HG03439 (cell line): ENCODE results near the gene PLCB1.
"Not testable (repeated sequence)": the region's sequence is repeated elsewhere in the genome, so short reads cannot be mapped to it uniquely, and the experiment has no call there.

Experiments used
- ATAC-seq: cut with Tn5 transposase; IDR thresholded peaks from one replicate; pipeline ENCODE4 v1.9.1; 2021; ENCODE audit warnings: mild to moderate bottlenecking, moderate library complexity; ENCODE audit not compliant: unreplicated experiment

The PLCB1 gene

DNA sequence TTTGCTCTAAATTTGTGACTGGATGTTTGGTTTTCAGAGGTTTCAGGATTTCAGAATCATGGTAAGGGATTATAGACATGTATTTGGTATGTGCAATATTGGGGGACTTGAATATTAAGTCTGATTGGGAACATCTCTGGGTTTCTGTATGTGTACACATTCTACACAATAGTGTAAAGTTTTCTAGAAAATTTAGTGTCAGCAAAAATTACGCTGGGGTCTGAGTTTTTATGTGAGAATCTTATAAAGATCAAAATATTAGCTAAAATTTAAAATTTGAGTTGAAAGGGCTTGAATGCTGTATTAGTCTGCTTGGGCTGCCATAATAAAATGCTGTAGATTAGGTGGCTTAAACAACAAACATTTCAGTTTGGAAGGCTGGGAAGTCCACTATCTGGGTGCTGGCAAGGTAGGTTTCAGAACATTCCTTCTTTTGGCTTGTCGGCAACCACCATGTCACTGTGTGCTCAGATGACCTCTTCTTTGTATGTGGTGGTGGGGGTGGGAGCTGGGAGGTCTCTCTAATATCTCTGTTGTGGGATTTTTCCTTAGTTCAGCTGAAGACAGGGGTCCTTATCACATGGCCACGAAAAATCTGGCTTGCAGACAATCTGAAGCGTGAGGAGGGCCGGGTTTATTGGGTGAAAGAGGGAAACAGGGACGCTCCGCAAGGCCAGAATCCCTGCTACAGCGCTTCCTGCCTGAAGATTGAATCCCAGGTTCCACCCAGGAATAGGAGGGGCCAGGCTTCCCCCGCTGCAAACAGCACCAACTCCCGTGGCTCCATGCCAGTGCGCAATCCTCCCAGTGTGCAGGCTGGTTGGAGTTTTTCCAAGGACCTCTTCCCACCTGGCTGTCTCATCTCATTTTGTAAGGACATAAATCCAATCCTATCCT lies 299.7 kb downstream of the PLCB1 start:
- ATAC-seq = no peak

DNA sequence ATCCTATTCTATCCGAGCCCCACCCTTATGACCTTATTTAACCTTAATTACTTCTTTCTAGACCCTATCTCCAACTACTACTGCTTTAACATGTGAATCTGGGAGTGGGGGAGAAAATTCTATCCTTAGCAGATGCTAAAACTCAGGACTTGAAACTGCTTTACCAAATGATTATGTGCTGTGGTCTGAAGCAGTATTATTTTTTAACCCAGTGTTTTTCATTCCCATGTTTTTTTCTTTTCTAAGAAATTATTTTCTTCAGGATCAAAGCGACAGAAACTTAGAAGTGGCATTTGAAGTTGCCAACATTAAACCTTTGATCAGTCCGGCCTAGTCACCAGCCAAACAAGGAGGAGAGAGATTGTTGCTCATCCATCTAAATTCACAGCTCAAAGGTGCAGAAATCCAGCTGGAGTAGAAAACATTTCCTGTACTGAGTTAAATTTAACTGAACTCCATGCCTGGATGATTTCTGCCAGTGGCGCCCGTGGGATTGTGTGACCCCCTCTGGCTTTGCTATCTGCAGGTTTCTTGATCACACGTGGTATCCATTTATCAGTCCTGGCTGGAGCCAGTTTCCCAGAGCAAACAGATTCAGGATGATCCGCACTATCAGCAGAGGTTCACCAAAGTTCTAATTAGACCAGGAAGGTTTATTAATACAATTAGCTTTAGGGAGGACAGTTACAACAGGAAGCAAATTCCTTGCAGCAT lies 300.5 kb downstream of the PLCB1 start:
- ATAC-seq = no peak

DNA sequence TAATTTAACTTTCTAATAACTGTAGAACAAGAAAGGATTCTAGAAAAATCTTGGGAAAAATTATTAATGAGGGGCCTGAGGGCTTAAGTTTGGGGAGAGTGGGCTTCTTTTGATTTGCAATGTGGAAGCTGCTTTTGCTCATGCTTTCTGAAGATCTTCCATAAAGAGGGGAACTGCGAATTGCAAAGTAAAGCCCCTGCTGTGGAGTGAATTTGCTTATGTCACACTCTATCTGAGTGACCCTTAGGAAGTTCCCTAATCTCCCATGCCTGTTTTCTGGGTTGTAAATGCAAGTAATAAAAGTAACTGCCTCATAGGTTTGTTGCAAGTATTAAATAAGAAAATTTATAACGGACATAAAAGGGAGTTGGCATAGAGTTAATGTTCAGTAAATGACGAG lies 301.2 kb downstream of the PLCB1 start:
- no peak for ATAC-seq

DNA sequence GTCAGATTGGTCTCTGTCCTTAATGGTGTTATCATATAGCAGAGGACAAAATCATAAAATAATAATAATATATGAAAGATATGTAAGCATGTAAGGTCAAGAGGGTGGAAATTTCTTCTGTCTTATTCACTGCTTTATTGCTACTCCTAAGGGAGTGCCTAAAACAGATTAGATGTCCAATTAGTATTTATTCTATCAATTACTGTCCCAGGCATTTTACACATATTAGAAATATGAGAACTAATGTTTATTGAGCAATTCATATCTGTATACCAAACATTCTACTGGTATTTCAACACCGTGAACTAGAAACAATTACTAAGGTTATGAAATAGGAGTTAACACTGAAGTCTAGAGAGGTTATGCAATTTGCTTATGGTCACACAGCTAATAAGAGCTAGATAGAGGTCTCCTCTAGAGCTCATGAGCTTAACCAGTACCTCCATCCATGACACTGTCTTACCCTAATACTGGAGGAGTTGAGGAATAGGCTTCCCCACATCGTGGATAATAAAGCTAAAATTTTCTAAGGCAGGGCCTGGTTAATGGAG lies 302.3 kb downstream of the PLCB1 start:
- no peak for ATAC-seq

DNA sequence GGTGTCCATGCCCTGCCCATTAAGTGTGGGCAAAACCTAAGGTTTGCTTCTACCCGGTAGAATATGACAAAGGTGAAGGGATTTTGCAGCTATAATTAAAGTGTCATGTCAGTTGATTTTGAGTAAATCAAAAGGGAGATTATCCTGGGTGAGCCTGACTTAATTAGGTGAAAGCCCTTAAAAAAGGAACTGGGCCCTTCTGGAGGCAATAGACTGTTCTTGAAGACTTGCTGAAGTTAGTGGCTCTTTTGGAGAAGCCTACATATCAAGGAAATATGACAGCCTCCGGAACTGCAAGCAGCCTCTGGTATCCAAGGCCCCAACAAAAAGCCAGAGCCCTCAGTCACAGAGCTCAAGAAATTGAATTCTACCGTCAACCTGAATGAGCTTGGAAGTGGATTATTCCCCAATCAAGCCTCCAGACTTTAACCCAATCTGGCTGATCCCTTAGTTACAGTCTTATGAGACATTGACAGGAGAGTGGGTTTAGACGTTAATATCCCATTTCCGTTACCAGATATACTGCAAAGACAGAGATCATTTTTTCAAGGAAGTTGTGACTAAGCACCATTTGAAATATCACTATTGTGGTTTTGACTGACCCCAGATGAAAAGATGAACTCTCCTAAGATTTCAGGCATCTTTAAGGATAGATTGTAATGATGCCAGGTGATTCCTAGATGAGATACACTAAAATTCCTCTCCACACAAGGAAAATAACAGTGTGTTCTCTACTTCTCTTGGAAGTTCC lies 303.4 kb downstream of the PLCB1 start:
- no peak for ATAC-seq

DNA sequence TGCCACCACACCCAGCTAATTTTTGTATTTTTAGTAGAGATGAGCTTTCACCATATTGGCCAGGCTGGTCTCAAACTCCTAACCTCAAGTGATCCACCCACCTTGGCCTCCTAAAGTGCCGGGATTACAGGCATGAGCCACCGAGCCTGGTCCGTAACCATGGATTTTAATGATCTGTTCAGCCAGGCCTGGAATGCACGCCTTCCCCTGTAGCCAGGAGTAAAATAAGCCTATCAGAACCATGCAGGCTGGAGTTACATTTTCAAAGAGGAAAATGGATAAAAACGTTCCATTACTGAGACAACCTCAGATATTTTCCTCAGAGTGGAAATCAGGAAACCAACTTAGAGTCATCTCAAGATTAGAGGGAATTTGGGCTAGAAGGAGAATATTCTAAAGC lies 304.9 kb downstream of the PLCB1 start:
- not testable (repeated sequence) for ATAC-seq

DNA sequence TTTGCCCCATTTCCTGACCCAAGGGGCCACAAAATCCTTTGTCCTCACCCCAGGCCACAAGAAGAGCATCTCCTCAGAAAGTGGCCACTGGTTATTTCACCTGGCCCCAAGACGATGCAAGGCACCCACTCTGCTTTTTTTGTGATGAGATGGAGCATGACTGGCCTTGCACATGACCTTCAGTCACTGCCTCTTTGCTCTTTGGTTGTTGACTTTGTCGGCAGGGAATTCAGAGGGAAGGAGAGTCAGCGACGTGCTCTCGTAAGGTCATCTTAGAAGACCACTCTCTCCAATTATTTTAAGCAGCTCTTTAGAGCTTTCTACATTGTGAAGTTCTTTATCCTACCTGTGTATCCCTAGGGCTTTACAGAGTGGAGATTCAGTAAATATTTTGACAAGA lies 306.7 kb downstream of the PLCB1 start:
- ATAC-seq = no peak

DNA sequence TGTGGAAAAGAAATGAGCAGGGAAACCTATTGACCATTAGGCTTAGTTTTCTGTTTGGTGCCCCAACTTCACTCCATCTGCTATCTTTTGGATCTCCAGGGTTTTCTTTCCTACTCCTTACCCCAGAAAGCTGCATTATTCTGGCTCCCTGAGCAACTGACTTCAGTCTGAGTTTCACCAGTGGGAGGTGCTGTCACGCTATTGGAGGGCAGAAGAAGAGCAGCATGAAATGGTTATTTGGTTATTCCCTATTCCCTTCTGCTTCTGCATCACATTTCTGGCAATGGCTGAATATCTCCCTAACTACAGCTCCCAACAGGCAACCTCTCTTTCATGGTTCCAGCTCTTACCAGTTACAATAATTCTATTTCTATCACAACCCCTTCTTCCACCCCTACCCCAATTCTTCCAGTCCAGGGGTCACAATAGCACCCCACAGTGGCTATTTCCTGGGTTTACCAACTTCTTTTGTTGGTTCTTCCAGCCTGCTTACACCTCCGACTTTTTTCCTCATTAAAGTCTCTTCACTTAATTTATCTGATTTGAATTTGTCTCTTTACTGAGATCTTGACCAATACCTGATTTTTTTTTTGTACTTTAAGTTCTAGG lies 311.5 kb downstream of the PLCB1 start:
- ATAC-seq = no peak

DNA sequence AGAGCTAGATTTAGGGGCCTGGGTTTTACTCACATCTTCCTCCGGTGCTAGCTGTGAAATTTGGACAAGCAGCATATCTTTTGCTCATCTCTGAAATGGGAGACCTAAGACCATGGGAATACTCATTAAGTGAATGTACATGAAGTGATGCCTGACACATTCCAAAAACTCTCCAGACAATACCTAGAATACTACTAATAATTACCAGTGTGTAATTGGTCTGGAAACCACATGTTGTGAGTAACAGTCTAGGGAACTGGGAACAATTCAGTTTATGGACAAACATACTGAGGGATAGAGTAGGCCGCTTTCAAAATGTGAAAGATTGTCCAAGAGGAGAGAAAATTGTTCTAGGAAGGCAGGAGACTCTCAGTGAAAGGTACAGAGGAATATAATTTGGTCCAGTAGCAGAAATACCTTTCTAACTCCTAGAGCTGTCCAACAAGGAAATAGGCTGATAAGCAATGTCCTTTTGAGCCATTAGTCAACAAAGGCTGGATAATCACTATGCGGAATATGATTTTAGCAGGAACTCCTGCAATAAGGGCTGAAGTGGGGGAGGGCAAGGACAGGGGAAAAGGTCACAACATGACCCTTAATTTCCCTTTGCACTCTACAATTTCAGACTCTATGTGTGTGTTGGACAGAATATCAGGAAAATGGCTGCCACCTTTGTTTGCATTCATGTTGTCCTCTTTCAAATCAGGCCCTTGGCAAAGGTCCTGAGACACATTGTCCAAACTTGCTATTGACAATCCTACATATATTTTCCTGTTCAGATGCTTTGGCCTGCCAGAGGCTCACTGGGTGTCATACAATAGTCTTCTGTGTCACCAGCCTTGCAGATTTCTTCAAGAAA lies 315.4 kb downstream of the PLCB1 start:
- no peak for ATAC-seq

DNA sequence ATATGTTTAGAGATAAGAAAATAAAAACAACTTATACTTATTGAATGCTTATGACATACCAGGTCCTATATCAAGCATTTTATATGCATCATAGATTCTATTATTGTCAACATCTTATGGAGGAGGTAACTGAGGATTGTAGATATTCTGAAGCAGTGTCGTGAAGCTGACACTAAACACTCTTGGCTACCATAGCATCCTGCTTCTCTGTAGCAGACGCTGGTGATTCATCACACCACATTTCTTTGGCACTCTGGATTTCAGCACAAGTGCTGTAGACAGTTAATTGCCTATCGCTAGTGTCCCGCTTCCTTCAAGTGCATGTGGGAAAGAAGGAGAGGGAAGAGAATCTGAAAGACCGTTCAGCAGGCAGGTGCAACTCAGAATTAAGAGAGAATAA lies 317.1 kb downstream of the PLCB1 start:
- ATAC-seq = no peak

DNA sequence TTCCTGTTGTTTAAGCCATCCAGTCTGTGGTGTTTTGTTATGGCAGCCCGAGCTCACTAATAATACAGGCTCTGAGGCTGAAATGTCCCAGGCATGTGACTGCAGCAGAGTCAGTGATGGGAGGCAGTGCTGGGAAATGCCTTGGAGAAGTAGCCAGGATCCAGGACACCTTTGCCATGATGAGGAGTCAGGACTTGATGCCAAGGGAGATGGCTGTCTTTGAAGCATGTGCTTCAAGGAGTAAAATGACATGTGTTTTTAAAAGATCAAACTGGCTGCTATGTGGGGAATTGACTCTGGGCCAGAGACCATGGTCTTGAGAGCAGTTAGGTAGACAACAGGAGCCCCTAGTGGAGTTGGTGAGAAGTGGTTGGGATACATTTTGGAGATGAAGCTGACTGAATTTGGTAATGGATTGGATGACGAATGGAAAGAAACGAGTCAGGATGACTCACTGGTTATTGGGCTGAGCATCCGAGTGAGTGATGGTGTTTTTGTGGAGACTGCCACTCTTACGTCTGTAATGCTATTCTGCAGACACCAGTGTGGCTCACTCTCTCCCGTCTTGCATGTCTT lies 322.2 kb downstream of the PLCB1 start:
- no peak for ATAC-seq

DNA sequence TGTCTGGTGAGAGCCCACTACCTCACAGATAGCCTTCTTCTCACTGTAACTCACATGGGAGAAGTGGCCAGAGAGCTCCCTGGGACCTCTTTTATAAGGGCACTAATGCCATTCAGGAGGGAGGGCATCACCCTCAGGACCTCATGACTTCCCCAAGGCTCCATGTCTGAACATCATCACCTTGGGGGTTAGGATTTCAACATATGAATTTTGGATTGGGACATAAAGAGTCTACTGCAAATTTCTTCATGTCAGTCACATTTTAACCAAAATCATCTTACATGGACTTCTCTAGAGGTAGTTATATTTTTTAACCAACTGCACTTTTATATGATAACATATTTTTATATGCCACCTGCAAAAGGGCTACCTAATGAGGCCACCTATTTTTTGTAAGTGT lies 324.7 kb downstream of the PLCB1 start:
- ATAC-seq = no peak

DNA sequence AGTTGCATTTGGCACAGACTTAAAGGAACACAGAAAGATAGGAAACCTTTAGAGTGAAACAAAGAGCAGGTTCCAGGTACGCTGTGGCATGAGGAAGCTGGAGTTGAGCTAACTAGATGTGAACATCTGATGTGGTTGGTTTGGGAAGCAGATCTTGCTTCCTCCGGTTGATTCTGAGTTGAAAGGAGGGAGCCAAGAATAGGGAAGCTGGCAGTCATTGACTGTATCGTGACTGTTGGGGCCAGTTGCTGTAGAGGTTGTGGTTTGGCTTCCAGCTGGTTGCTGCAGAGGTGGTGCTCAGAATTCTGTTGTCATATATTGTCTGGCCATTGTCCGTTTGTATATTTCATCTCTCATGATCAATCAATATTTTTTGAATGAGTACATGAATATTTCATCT lies 325.9 kb downstream of the PLCB1 start:
- ATAC-seq = no peak

DNA sequence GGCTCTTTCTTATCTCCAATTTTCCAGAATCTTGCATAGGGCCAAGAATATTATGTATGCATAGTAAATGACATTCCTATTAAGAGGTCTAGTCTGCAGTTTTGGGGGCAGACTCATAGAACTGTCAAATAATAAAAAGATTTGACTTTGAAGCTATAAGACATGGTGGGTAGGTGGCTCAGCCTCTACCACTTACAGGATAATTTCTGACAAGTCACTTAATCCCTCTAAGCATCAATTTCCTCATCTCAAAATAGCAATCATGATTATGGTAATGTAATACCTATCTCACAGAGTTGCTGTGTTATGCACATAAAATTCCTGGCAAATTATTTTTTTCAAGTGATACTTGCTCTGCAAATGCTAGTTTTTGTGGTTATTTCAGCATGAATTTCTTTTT lies 329.1 kb downstream of the PLCB1 start:
- no peak for ATAC-seq

DNA sequence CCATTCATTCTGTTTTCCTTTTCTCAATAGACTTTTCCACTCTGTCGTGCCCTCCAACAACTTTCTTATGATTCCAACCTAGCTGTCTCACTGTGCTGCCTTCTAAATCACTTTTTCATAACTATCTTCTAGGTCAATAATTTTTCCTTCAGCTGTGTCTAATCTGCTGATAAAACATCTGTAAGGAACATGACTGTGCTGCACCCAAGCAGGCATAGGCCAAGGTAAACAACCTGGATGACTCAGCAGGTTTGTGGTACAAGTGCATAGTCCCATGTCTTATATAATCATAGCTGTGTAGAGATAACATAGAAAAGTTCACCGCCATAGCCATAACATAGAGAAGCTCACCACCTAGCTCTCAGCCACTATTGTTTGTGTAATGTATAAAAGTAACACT lies 332.3 kb downstream of the PLCB1 start:
- ATAC-seq = no peak

DNA sequence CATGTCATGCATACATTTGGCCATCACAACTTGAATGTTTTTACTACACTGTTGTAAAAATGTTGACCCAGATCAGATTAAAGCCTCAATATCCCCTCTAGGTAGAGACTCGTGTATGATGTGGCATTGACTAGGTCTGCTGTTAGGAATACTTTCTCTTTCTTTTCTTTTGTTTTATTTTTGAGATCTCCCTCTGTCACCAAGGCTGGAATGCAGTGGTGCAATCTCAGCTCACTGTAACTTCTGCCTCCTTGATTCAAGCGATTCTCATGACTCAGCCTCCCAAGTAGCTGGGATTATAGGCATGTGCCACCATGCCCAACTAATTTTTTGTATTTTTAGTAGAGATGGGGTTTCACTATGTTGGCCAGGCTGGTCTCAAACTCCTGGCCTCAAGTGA lies 334.7 kb downstream of the PLCB1 start:
- ATAC-seq = not testable (repeated sequence)

DNA sequence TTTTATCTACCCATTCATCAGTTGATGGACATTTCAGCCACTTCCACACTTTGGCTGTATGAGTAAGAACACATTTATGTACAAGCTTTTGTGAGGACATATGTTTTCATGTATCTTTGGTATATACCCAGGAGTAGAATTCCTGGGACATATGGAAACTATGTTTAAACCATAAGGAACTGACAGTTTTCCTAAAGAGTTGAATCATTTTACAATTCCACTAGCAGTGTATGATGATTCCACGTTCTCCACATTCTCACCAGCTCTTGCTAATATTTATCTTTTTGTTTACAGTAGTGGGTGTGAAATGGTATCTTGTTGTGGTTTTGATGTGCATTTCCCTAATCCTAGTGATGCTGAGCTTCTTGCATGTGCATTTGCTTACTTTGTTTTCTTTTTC lies 338.1 kb downstream of the PLCB1 start:
- ATAC-seq = no peak

DNA sequence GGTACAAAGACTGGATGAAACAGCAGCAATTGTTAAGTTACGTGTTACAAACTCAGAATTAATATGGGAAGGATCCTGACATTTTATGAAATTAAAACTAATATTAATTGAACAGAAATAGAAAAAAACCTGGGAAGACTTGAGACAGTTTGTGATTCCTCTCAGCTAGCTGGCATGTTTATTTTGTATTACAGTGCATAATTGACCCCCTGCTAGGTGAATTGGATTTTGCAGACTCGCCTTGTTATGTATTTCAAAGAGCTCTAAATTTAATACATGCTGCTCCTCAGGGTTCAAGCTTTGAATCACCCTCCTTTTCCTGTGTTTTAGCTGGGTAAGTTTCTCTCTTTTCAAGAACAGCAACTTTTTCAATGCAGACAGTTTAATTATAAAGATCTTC lies 339.4 kb downstream of the PLCB1 start:
- ATAC-seq = no peak

DNA sequence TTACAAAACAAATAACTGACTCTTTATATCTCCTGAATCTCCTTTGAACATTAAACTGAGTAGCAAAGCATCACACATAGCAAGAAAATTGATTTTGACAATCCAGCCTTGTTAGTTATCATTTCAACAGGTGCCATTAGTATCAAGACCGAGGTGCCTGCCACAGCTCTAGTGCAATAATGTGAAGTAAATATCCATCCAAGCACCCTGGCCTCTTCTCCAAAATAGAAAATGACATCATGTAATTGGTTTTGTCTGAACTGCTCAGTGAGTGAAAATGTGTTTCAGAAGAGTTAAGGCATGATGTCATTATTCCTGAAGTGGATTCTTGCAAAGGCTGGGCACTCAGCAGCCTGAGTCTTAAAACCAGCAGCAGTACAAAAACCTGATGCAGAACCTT lies 341.4 kb downstream of the PLCB1 start:
- no peak for ATAC-seq
